ENCODE results near the gene PLXNA1.

The PLXNA1 gene

GRCh38 chr3:126982471-126983175 lies at the start of gene PLXNA1:
PLXNA1 (plus strand) TSS chr3:126983115; CDS start chr3:126988594, 5,479 bp downstream.
- DNase-seq, result peak; percentile 48 to 81

GRCh38 chr3:126934031-126934531 lies 48.8 kb upstream of the PLXNA1 start:
- DNase-seq, result no peak

GRCh38 chr3:126934991-126935390 lies 47.9 kb upstream of the PLXNA1 start:
- DNase-seq, result no peak

GRCh38 chr3:126935756-126936509 lies 47.0 kb upstream of the PLXNA1 start:
- no peak for DNase-seq

GRCh38 chr3:126936853-126937425 lies 46.0 kb upstream of the PLXNA1 start:
- no peak for DNase-seq

- no peak for DNase-seq
Measured at GRCh38 chr3:126937533-126937932, 45.4 kb upstream of the PLXNA1 start.

GRCh38 chr3:126937973-126938372 lies 44.9 kb upstream of the PLXNA1 start:
- DNase-seq, result no peak

GRCh38 chr3:126938520-126939337 lies 44.2 kb upstream of the PLXNA1 start:
- DNase-seq, result no peak

- DNase-seq, result peak in 1 of 2 experiments; percentile 6
Measured at GRCh38 chr3:126939338-126939718, 43.6 kb upstream of the PLXNA1 start.

GRCh38 chr3:126939733-126940132 lies 43.2 kb upstream of the PLXNA1 start:
- DNase-seq, result no peak

- no peak for DNase-seq
Measured at GRCh38 chr3:126941721-126942270, 41.1 kb upstream of the PLXNA1 start.

- no peak for DNase-seq
Measured at GRCh38 chr3:126944089-126944965, 38.6 kb upstream of the PLXNA1 start.

GRCh38 chr3:126945171-126945721 lies 37.7 kb upstream of the PLXNA1 start:
- DNase-seq, result no peak

- no peak for DNase-seq
Measured at GRCh38 chr3:126945891-126946290, 37.0 kb upstream of the PLXNA1 start.

- no peak for DNase-seq
Measured at GRCh38 chr3:126946405-126946804, 36.5 kb upstream of the PLXNA1 start.

GRCh38 chr3:126947429-126947828 lies 35.5 kb upstream of the PLXNA1 start:
- no peak for DNase-seq

GRCh38 chr3:126948980-126949535 lies 33.9 kb upstream of the PLXNA1 start:
- DNase-seq, result no peak

GRCh38 chr3:126951561-126951960 lies 31.4 kb upstream of the PLXNA1 start:
- no peak for DNase-seq

- DNase-seq, result no peak
Measured at GRCh38 chr3:126952261-126952982, 30.5 kb upstream of the PLXNA1 start.

GRCh38 chr3:126952983-126953660 lies 29.8 kb upstream of the PLXNA1 start:
- no peak for DNase-seq

Data from SW 1271 (cell line).